SK-N-MC (cell line): ENCODE measurements around the gene HOXC12.

Experiments
- EZH2 ChIP-seq: fragments of 200-600 bp; sonication (generic); IDR thresholded peaks from one replicate; pipeline ENCODE4 v1.6.1; 2017; ENCODE audit warnings: antibody characterized with exemption
- POLR2AphosphoS5 ChIP-seq: IDR thresholded peaks from 2 replicates; pipeline ENCODE4 v1.6.1; 2012; ENCODE audit warnings: mild to moderate bottlenecking, low read depth, low read length, borderline replicate concordance

DNA sequence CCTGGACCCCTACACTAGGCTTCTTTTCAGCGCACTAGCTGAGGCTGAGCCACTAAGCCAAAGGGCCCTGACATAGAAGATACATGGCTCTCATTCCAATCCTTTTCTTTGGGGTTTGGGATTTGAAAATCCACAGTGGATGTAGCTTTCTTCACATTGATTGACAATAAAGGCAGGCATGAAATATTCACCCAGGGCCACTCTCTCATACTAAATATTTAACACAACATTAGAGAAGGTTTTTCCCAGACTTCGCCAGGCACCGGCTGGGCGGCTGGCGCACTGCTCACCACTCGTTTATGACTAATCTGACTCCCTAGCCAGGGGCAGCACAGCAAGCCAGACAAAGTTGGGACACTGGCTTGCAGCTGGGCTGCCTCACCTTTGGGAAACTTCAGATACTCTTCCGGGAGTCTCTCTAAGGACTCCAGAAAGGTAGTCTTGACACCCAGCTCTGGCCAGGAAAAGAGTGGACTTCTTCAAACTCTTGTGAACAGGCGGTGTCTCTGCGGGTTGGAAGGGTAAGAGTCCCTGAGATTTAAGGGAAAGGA is 17.5 kb downstream of the HOXC12 start:
- TF ChIP-seq EZH2 (no peak), POLR2AphosphoS5 (no peak)
